ENCODE results near the gene FIZ1. TPM values are rescaled to one million over a fixed set of nuclear protein-coding genes. Genes with fewer than 3 reads are reported as not detected.
"Not testable (repeated sequence)": the region's sequence is repeated elsewhere in the genome, so short reads cannot be mapped to it uniquely, and the experiment has no call there.

FIZ1 gene
- total RNA-seq, 1 experiment from 2014 or later = 10.0 TPM

- no peak for DNase-seq (ENCODE audit: low read depth)
These were observed 21.1 kb downstream of the FIZ1 start for GRCh38 chr19:55578031-55578760.

- no peak for DNase-seq (ENCODE audit: low read depth)
These were observed 22.6 kb downstream of the FIZ1 start for GRCh38 chr19:55576746-55577145.

DNA sequence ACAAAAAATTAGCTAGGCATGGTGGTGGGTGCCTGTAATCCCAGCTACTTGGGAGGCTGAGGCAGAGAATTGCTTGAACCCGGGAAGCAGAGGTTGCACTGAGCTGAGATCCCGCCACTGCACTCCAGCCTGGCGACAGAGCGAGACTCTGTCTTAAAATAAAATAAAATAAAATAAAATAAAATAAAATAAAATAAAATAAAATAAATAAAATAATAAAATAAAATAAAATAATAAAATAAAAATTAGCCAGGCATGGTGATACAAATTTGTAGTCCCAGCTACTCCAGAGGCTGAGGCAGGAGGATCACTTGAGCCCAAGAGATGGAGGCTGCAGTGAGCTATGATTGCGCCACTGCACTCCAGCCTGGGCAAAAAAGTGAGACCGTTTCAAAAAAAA lies 25.4 kb downstream of the FIZ1 start:
- not testable (repeated sequence) for DNase-seq (ENCODE audit: low read depth)

GRCh38 chr19:55569477-55569876 lies 29.8 kb downstream of the FIZ1 start:
- not testable (repeated sequence) for DNase-seq (ENCODE audit: low read depth)

GRCh38 chr19:55567708-55568328 lies 31.5 kb downstream of the FIZ1 start:
- no peak for DNase-seq (ENCODE audit: low read depth)

GRCh38 chr19:55566823-55567222 lies 32.5 kb downstream of the FIZ1 start:
- no peak for DNase-seq (ENCODE audit: low read depth)

- no peak for DNase-seq (ENCODE audit: low read depth)
These were observed 36.0 kb downstream of the FIZ1 start for GRCh38 chr19:55563261-55563690.

GRCh38 chr19:55559684-55560083 lies 39.6 kb downstream of the FIZ1 start:
- DNase-seq (ENCODE audit: low read depth) = no peak

DNA sequence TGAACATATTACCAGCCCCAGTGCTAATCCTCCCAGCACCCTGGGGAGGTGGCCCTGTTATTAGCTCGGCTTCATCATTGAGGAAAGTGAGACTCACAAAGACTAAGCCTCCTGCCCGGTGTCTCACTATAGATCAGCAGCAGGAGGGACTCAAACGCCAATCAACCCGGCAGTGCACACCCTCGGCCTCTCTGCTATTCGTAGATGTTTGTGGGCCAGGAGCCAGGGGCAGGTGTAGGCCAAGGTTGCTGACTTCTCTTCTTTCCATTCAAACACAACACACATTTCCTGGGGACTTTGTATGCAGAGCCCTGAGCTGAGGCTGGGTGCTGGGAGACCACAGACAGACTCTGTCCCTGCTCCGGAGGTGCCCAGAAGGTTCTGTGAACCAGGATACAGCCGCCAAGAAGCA lies 44.6 kb downstream of the FIZ1 start:
- no peak for DNase-seq (ENCODE audit: low read depth)

DNA sequence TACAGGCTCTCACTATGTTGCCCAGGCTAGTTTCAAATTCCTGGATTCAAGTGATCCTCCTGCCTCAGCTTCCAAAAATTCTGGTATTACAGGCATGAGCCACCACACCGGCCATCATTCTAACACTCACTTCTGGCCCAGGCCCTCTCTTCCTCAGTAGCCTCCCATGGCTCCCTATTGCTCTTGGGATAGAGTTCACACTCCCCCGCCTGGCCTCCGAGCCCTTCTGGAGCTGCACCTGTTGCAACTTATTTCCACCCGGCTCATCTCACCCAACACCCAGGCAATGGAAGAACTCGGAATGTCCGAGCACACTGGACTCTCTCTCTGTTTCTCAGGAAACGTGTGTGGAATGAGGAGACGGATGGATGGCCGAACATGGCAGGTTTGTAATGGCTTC lies 45.0 kb downstream of the FIZ1 start:
- no peak for DNase-seq (ENCODE audit: low read depth)

DNA sequence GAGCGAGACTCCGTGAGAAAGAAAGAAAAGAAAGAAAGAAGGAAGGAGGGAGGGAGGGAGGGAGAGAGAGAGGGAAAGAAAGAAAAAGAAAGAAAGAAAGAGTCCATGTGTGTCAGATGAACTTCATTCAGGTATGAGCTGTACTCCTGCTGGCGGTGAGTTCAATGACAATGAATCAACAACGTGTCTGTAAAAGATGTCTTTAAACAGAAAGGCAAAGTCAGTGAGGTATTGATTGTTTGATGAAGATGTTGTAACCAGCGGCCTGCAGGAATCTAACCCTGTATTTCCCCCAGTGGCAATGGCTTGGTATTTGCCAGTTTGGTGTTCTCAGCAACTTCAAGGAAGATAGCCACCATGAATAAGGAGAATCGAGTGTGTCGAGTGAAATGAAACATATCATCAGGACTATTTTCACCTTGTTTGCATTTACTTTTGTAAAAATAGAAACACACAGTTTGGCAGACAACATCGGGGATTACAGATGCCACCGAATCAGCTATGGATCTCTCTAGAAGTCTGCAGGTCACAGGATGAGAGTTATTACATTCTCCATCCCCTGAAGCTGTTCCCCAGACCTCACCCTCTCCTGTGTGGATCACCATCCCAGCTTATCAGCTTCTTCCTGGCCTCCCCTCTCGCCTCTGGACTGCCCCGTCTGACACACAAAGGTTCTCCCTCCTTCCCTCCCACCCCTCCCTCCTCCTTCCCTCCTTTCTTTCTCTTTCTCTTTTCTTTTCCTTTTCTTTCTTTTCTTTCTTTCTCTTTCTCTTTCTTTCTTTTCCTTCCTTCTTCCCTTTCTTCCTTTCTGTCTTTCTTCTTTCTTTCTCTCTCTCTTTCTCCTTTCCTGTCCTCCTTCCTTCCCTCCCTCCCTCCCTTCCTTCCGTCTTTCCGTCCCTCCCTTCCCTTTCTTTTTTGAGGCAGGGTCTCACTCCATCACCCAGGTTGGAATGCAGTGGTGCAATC lies 45.8 kb downstream of the FIZ1 start:
- DNase-seq (ENCODE audit: low read depth) = no peak

DNA sequence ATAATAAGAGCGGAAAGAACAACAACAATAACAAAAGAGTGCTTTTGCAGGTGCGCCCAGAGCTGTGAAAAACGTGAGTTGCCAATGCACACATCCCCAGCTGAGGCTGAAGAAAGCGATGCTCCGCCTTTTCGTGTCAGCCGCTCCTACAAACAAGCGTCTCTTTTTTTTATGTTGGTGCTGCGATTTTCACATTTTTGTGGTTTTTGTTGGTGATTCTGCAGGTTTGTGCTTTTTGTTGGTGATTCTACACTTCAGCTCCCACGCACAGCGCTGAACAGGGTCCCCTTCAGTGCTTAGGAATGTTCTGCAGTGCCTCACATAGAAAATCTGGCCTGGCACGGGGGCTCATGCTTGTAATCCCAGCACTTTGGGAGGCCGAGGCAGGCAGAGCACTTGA lies 46.7 kb downstream of the FIZ1 start:
- peak; percentile 36 for DNase-seq (ENCODE audit: low read depth)

GRCh38 chr19:55552206-55552605 lies 47.1 kb downstream of the FIZ1 start:
- no peak for DNase-seq (ENCODE audit: low read depth)

DNA sequence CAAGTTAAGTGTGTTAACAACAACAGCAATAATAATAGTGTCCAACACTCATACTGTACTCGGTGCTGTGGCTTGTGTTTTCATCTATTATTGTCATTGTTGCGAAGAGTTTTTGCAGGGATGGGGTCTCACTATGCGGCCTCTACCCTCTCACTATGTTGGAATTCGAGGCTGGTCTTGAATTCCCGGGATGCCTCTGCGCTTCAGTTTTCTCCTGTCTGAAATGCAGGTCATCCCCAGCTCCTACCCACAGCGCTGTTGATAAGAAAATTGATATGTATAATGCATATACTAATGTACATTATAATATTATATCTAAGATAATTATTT lies 49.0 kb downstream of the FIZ1 start:
- DNase-seq (ENCODE audit: low read depth) = no peak

DNA sequence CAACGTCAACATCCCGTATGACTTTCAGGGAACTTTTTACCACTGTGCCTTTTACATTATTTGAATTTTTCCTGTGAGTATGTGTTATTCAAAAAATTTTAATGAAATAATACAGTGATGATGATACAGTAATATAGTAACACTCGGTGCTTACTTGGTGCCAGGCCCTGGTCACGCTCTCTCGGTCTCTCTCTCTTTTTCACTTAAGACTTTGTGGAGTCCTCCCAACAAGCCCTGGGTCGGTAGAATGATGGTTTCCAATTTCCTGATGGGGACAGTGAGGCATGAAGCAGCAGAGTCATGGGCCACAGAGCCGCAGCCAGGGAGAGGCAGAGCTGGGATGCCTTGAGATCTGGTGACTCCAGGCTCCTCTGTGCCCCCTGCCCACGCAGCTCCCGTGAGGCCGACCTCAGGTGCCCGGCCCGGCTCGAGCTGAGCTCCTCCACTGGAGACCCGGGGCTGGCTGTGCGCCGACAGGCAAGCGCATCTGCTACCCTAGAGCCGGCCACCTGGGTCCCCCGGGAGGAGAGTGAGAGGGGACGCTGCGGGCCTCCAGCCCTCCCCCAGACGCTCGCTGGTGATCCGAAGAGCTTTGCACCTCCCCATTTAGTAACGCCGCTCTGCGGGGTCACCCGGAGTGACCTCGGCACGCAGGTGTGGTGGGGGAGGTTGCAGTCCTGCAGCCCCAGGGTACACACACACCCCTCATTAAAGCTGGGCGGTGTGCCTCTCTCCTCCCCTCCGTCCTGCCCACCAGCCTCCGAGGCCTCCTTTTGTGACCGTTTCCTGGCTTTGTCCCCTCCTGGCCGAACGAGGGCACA lies 49.6 kb downstream of the FIZ1 start:
- DNase-seq (ENCODE audit: low read depth) = peak; percentile 84

- peak; percentile 78 for DNase-seq (ENCODE audit: low read depth)
These were observed 52.3 kb downstream of the FIZ1 start for GRCh38 chr19:55546822-55547614.

DNA sequence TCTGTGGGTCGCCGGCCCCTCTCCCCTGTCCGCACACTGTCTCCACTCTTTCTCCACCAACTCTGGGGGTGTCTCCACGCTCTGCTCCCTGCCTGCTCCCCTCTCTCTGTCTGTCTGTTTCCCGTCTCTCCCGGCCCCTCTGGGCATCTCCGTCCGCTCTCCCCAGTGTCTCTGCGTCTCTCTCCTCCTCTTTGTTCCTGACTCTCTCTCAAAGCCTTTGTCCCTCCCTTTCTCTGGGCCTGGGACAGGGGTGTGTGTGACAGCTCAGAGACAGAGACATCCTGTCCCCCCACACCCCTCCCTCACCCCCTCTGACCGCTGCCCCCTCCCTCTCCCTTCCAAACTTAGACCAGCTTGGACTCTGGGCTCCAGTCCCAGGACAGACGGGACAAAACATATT lies 53.3 kb downstream of the FIZ1 start:
- DNase-seq (ENCODE audit: low read depth) = no peak

- no peak for DNase-seq (ENCODE audit: low read depth)
These were observed 53.9 kb downstream of the FIZ1 start, which contains the start of gene SBK3 for GRCh38 chr19:55545443-55545842. SBK3 (minus strand) TSS chr19:55545543; CDS start chr19:55545543, 0 bp downstream.

DNA sequence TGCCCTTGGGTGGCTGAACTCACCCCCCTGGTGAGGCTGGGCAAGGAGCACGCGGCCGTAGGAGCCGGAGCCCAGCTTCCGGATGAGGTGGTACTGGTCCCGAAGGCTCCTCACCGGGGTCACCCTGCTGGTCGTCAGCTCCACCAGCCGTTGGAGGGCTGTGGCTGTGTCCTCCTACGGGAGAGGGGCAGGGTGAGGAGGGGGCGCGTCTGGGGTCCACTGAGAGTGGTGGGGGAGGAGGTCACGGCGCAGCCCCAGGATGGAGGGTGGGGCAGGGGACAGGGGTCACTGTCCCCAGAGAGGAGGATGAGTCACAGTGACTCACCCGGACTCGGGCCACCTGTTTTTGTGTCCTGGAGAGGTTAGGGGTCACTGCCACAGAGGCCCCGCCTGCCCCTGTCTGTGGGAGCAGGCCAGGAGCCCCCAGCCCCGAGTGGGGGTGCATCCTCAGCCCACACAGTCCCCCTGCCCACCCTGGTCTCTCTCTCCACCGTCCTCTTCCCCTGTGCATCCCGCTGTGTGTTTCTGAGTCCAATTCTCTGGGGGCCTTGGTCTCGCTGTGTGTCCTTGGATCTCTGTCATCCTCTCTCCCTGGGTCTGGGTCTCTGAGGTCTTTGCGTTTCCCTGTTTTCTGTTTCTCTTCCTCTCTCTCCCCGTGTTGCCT lies 54.4 kb downstream of the FIZ1 start:
- no peak for DNase-seq (ENCODE audit: low read depth)

- DNase-seq (ENCODE audit: low read depth) = no peak
These were observed 55.3 kb downstream of the FIZ1 start for GRCh38 chr19:55544014-55544413.
